Endothelial cell of umbilical vein (primary cell): Measurements from ENCODE around the gene EFEMP1.

ENCODE experiments used
- EZH2 ChIP-seq: IDR thresholded peaks from 2 replicates; pipeline ENCODE4 v1.6.1; 2012; ENCODE audit warnings: borderline replicate concordance, low read depth, mild to moderate bottlenecking, moderate library complexity, low read length, inconsistent platforms; ENCODE audit not compliant: severe bottlenecking
- FOS ChIP-seq: IDR thresholded peaks from 2 replicates; pipeline ENCODE4 v1.6.1; 2011; ENCODE audit warnings: mild to moderate bottlenecking, low read length, moderate library complexity, borderline replicate concordance; ENCODE audit not compliant: insufficient read depth
- JUN ChIP-seq: IDR thresholded peaks from 2 replicates; pipeline ENCODE4 v1.6.1; 2011; ENCODE audit warnings: borderline replicate concordance, low read depth; ENCODE audit not compliant: insufficient read length, insufficient read depth
- MYC ChIP-seq: IDR thresholded peaks from one replicate; pipeline ENCODE4 v1.6.1; 2011; ENCODE audit warnings: mild to moderate bottlenecking, low read depth, low read length
- POLR2A ChIP-seq: IDR thresholded peaks from 2 replicates; pipeline ENCODE4 v1.6.1; 2012; ENCODE audit warnings: low read depth, mild to moderate bottlenecking, control low read depth, low read length
- POLR2AphosphoS5 ChIP-seq: IDR thresholded peaks from 2 replicates; pipeline ENCODE4 v1.6.1; 2012; ENCODE audit warnings: low read depth, mild to moderate bottlenecking, control low read depth, low read length, moderate library complexity; ENCODE audit not compliant: insufficient read depth
- TF ChIP-seq, protein P1 (sequence below), 2 donors: IDR thresholded peaks; 1 replicate in 1 of 2; 2 replicates in 1 of 2; pipeline ENCODE4 v1.5.1; 2011; ENCODE audit warnings: low read length in 2 of 2, mild to moderate bottlenecking in 2 of 2, moderate library complexity in 2 of 2, control low read depth in 1 of 2, inconsistent platforms in 1 of 2, low read depth in 1 of 2; ENCODE audit not compliant: insufficient read depth in 1 of 2; ENCODE audit errors: extremely low read depth in 1 of 2
- TF ChIP-seq, protein P2 (sequence below): IDR thresholded peaks from 2 replicates; pipeline ENCODE4 v1.6.1; 2011; ENCODE audit not compliant: insufficient read depth, insufficient read length

DNA sequence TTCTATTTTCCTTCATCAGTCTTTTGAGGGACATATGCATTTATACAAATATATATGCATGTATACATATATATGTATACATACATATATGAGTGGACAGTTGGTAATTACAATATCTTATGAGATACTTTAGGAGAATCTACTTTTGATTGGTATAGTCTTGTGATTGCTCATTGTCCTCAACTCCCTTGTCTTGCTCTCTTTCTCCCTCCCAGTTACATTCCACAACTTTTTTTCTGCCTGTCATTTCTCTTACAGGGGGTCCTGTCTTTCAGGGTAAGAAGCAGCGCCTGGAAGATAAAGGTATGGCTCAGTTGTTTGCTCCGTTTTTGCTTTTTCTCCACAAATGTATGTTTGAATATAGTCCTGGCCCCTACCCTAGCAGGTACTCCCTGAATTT lies 19.9 kb downstream of the EFEMP1 start:
- TF ChIP-seq POLR2A (no peak), JUN (no peak), FOS (no peak), EZH2 (no peak), POLR2AphosphoS5 (no peak), MYC (no peak)
- TF ChIP-seq, protein P1, sequence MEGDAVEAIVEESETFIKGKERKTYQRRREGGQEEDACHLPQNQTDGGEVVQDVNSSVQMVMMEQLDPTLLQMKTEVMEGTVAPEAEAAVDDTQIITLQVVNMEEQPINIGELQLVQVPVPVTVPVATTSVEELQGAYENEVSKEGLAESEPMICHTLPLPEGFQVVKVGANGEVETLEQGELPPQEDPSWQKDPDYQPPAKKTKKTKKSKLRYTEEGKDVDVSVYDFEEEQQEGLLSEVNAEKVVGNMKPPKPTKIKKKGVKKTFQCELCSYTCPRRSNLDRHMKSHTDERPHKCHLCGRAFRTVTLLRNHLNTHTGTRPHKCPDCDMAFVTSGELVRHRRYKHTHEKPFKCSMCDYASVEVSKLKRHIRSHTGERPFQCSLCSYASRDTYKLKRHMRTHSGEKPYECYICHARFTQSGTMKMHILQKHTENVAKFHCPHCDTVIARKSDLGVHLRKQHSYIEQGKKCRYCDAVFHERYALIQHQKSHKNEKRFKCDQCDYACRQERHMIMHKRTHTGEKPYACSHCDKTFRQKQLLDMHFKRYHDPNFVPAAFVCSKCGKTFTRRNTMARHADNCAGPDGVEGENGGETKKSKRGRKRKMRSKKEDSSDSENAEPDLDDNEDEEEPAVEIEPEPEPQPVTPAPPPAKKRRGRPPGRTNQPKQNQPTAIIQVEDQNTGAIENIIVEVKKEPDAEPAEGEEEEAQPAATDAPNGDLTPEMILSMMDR (IDR thresholded peaks at IDR 0.05; ENCODE audit: extremely low read depth in 1 of 2, insufficient read depth in 1 of 2, low read depth in 1 of 2, low read length in 2 of 2) = no peak
- TF ChIP-seq, protein P2, sequence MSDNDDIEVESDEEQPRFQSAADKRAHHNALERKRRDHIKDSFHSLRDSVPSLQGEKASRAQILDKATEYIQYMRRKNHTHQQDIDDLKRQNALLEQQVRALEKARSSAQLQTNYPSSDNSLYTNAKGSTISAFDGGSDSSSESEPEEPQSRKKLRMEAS = no peak
